SK-N-MC (cell line): ENCODE data around the gene MEIOB.
"Not testable (repeated sequence)": the region's sequence is repeated elsewhere in the genome, so short reads cannot be mapped to it uniquely, and the experiment has no call there.

ENCODE experiments used
- DNase-seq: peaks from one replicate; pipeline ENCODE4 v3.0.0-alpha.2; 2011; ENCODE audit warnings: low read depth, low spot score
- H3K27ac ChIP-seq: fragments of 200-600 bp; sonication (generic); 2 replicates; pipeline ENCODE4 v1.5.1; 2016; ENCODE audit warnings: mixed run types
- H3K36me3 ChIP-seq: fragments of 200-600 bp; sonication (generic); 2 replicates; pipeline ENCODE4 v1.6.1; 2017; ENCODE audit warnings: antibody characterized with exemption, low read length, mixed read lengths; ENCODE audit not compliant: insufficient read depth
- H3K4me3 ChIP-seq: fragments of 200-600 bp; sonication (generic); 2 replicates; pipeline ENCODE4 v1.5.1; 2016
- H3K9ac ChIP-seq: fragments of 200-600 bp; sonication (generic); 2 replicates; pipeline ENCODE4 v1.8.0; 2017; ENCODE audit warnings: mixed run types, mixed read lengths; ENCODE audit not compliant: insufficient read length
- H3K9me3 ChIP-seq: fragments of 200-600 bp; sonication (generic); 2 replicates; pipeline ENCODE4 v1.6.1; 2017; ENCODE audit warnings: low read depth, mild to moderate bottlenecking, antibody characterized with exemption, low read length, moderate library complexity, mixed read lengths
- EZH2 ChIP-seq: fragments of 200-600 bp; sonication (generic); IDR thresholded peaks from one replicate; pipeline ENCODE4 v1.6.1; 2017; ENCODE audit warnings: antibody characterized with exemption
- FOXP2 ChIP-seq: optimal IDR thresholded peaks from 2 replicates; pipeline ENCODE3; 2011; ENCODE audit warnings: mild to moderate bottlenecking, moderate library complexity; ENCODE audit not compliant: insufficient read depth; ENCODE audit errors: extremely low read length, control extremely low read depth
- POLR2AphosphoS5 ChIP-seq: IDR thresholded peaks from 2 replicates; pipeline ENCODE4 v1.6.1; 2012; ENCODE audit warnings: mild to moderate bottlenecking, low read depth, low read length, borderline replicate concordance

Gene MEIOB

GRCh38 chr16:1902547-1903219 is 30.7 kb upstream of the MEIOB start:
- no peak for DNase-seq
- no peaks in the 10 kb centered on the region for H3K9me3 ChIP-seq
- H3K4me3 ChIP-seq = no peak overlapping the region
- no peak overlapping the region for H3K9ac ChIP-seq
- no peak overlapping the region for H3K27ac ChIP-seq
- TF ChIP-seq EZH2 (no peak), POLR2AphosphoS5 (no peak), FOXP2 (no peak)
- no peaks in the 10 kb centered on the region for H3K36me3 ChIP-seq

- no peaks in the 10 kb centered on the region for H3K9me3 ChIP-seq
- H3K9ac ChIP-seq = no peak overlapping the region
- no peak overlapping the region for H3K4me3 ChIP-seq
- TF ChIP-seq POLR2AphosphoS5 = no peak
- TF ChIP-seq FOXP2 = no peak
- no peak for DNase-seq
- H3K36me3 ChIP-seq = no peaks in the 10 kb centered on the region
- no peak overlapping the region for H3K27ac ChIP-seq
These were observed 28.4 kb upstream of the MEIOB start for GRCh38 chr16:1900452-1900774.

- TF ChIP-seq EZH2 (no peak), POLR2AphosphoS5 (no peak), FOXP2 (no peak)
- no peak overlapping the region for H3K4me3 ChIP-seq
- H3K27ac ChIP-seq = no peak overlapping the region
- H3K9me3 ChIP-seq = no peaks in the 10 kb centered on the region
- H3K9ac ChIP-seq = no peak overlapping the region
- H3K36me3 ChIP-seq = no peaks in the 10 kb centered on the region
- DNase-seq = no peak
These were observed 27.9 kb upstream of the MEIOB start for GRCh38 chr16:1899641-1900451.

DNA sequence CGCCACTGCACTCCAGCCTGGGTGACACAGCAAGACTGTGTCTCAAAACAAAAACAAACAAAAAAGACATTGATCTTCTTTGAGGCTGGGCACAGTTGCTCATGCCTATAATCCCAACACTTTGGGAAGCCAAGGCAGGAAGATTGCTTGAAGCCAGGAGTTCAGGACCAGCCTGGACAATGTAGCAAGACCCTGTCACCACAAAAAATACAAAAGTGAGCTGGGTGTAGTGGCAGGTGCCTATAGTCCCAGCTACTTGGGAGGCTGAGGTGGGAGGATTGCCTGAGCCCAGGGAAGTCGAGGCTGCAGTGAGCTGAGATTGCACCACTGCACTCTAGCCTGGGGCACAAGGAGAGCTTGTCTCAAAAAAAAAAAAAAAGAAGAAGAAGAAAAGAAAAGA is 25.7 kb upstream of the MEIOB start:
- H3K9ac ChIP-seq, DNase-seq, H3K36me3 ChIP-seq: not testable (repeated sequence)

GRCh38 chr16:1895949-1896675 is 24.1 kb upstream of the MEIOB start:
- no peaks in the 10 kb centered on the region for H3K36me3 ChIP-seq
- no peak overlapping the region for H3K4me3 ChIP-seq
- H3K27ac ChIP-seq = no peak overlapping the region
- TF ChIP-seq FOXP2 = no peak
- TF ChIP-seq POLR2AphosphoS5 = no peak
- no peak for TF ChIP-seq EZH2
- DNase-seq = no peak
- H3K9me3 ChIP-seq = no peaks in the 10 kb centered on the region
- no peak overlapping the region for H3K9ac ChIP-seq

More for the DNA sequence above, 25.7 kb upstream of the MEIOB start:
- not testable (repeated sequence) for H3K27ac ChIP-seq, H3K4me3 ChIP-seq, H3K9me3 ChIP-seq

GRCh38 chr16:1895068-1895467 is 23.1 kb upstream of the MEIOB start:
- Histone ChIP-seq H3K36me3 (no peaks in the 10 kb centered on the region), H3K9ac (no peak overlapping the region), H3K9me3 (no peaks in the 10 kb centered on the region), H3K27ac (no peak overlapping the region), H3K4me3 (no peak overlapping the region)
- TF ChIP-seq EZH2 (no peak), POLR2AphosphoS5 (no peak), FOXP2 (no peak)
- no peak for DNase-seq

- Histone ChIP-seq H3K9me3 (no peaks in the 10 kb centered on the region), H3K36me3 (no peaks in the 10 kb centered on the region), H3K9ac (no peak overlapping the region), H3K4me3 (no peak overlapping the region), H3K27ac (no peak overlapping the region)
- DNase-seq = no peak
- no peak for TF ChIP-seq POLR2AphosphoS5
- no peak for TF ChIP-seq FOXP2
- no peak for TF ChIP-seq EZH2
These were observed 18.7 kb upstream of the MEIOB start for GRCh38 chr16:1890708-1891050.

GRCh38 chr16:1890024-1890707 is 18.2 kb upstream of the MEIOB start:
- no peak for DNase-seq
- H3K9ac ChIP-seq = no peak overlapping the region
- H3K27ac ChIP-seq = no peak overlapping the region
- no peaks in the 10 kb centered on the region for H3K36me3 ChIP-seq
- H3K4me3 ChIP-seq = no peak overlapping the region
- TF ChIP-seq EZH2 (no peak), FOXP2 (no peak), POLR2AphosphoS5 (no peak)
- no peaks in the 10 kb centered on the region for H3K9me3 ChIP-seq
